Eye (tissue), 1 donor: ENCODE results near the gene PARVA.

ENCODE experiments used
- DNase-seq: peaks from one replicate; pipeline ENCODE4 v3.0.0-alpha.2; 2015

The PARVA gene

DNA sequence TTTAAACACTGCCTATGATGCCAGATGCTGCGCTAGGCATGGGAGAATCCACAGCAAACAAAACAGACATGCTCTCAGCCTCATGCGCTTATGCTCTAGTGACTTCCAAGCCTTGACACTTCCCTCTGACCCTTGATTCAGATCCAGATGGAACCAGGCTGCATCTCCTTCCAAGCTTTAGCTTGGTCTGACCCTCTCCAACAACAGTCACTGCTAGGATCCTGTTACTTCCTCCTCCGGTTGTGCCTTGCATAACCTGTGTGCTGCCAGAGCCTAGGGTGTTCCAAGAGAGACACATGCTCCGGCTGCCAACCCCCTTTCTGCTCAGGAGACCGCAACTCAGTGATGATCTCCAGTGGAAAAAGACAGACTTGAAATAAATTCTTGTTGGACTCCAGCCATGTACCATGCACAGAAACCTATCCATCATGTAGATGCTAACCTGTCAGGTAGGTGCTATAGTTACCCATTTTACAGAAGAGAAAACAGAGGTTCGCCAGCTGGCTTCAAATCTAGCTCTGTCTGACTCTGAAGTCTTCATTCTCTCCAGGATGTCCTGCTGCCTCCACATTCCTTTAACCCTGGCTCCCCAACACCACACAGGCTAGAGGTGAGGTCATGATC lies 160.5 kb downstream of the PARVA start:
- peak; percentile 58 for DNase-seq

DNA sequence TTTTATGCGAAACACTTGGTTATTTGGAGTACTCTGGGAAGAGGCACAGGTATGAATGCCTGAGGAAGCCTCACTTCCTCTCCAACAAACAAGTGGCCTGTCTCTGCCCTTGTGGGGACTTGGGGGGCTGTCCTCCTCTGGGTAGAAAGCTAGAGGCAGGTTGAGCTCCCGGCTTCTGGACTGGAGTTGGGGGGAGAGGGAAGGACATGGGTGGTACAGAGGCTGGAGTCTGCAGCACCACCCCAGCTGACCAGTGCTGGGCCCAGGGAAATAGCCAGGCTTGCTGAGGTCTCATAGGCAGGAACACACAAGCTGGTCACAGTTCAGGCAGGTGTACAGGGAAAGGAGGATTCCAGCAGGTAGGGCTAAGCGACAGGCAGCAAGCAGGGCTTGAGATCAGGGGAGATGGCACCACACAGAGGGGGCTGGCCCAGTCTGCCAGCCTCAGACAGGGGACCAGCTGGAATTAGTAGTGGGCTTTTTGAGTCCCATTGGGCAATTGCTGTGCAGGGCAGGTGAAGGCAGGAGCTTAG lies 161.6 kb downstream of the PARVA start:
- no peak for DNase-seq

DNA sequence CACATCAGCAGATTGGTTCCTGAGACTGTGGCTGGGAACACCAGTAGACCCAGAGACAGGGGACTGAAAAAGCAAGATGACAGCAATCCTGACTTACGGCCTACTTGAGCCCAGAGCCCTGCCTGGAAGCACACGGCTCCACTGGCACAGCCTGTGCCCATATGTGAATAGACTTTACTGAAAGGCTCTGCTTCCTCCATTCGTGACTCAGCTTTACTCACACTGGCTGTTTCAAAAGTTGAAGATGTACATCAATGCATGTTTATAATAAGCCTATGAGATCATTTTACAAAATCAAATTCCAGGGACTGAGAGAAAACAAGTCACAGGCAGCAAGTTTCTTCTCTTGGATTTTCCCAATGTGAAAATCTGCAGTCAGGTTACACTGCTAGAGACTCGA lies 162.2 kb downstream of the PARVA start:
- DNase-seq, result no peak

DNA sequence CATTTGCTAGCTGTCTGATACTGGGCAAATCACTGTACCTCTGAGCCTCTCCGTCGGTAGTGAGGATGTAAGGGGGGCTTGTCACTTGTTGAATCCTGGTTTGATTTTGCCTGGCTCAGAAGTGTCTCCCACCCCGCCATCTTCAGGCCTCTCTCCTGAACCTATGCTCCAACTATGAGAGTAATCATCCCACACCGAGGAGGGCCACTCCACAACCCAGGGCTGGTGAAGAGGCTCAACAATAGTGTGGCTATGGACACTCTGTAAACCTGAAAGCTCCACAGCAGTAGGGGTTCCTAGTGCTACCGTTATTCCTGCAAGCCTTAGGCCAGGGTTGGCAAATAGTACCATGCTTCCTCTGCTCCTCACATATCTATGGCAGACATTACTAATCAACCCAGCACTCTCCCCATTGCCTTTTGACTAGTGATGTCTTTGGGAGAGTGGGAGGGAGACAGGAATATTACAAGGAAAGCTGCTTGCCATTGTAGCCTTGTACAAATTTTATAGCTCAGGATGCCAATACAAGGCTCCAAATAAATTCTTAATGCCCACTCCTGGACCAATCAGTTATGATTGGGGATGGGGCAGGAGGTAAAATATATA lies 162.8 kb downstream of the PARVA start:
- DNase-seq, result no peak

DNA sequence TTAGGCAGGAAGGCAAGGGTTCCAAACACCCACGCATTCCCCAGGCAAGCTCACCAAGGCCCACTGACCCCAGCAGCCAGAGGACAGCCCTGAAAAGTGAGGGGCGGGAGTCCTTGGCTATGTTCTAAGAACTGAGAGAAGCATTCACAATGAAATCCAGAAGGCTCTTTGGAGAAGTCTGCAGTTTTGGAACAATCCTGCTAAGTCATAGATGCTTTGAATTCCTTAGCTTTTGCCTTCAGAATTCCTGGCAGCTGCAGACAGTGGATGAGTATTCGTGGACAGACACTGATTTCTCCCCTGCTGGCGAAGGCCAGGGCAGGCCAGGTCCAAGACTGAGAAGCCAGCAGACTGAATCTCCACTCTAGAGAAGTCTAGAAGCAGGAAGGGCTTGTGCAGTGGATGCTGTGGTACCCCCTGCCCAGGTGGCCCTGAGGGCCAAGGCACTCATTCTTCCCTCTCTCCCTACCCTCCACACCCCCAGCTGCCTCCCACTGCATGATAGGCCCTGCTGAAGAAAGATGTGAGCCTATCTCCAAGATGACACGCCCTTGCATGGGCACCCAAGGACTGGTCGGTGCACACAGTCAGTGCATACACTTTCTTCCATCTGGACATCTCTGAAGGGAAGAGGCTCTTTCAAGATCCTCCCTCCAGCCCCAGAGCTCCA lies 163.7 kb downstream of the PARVA start:
- DNase-seq, result peak; percentile 67

DNA sequence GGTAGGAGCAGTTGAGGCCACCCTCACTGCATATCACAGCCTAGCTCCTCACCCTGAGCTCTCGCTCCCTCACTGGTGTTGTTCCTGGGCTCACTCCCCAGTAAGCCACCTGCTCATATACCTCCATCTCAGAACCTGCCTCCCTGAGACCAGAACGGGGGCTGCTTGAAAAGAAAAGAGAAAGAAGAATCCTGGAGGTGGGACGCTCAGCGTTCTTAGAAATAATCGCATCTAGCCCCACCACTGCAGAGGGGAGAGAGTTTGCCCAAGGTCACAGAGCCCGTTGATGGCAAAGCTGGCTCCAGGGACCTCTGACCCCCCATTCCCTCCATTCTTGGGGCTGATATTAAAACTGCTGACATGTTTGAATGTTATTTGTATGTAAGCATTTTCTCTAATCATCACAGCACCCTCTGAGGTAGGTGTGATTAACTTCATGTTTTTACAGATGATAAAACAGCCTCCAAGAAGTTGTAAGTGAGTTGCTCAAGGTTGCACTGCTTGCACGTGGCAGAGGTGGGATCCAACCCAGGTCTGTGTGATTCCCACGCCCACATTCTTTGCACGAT lies 164.3 kb downstream of the PARVA start:
- DNase-seq, result no peak

DNA sequence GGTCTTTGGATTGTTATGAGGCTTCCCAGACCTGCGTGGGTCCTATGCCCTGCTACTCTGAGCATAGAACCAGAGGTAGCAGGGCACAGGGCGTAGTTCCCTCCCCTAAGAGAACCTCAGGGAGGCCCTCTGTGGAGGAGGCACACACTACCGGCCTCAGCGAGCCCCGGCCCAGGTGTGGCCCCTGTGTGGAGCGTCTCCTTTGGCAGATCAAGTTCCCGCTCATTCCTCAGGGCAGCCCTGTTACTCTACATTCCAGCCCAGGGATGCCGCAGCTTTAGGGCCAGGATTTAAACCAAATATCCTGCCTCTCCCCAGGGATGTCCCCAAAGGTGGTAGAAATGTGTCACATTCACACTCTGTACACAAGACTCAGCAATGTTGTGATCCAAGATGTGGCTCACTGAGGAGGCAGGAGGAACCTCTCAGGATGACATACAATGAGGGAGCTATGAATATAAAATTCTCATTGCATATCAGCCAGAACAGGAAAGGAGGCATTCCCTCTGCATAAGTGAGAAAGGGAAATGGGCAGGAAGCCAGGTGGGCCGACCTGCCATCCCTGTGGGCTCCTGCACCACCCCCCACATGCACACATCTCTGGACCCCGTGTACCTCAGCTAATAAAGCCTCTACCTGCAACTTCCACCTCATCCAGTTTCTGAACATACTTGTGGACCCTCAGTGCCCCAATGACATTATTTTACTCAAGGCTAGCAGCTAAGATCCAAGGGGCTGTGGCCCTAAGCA lies 165.0 kb downstream of the PARVA start:
- no peak for DNase-seq

DNA sequence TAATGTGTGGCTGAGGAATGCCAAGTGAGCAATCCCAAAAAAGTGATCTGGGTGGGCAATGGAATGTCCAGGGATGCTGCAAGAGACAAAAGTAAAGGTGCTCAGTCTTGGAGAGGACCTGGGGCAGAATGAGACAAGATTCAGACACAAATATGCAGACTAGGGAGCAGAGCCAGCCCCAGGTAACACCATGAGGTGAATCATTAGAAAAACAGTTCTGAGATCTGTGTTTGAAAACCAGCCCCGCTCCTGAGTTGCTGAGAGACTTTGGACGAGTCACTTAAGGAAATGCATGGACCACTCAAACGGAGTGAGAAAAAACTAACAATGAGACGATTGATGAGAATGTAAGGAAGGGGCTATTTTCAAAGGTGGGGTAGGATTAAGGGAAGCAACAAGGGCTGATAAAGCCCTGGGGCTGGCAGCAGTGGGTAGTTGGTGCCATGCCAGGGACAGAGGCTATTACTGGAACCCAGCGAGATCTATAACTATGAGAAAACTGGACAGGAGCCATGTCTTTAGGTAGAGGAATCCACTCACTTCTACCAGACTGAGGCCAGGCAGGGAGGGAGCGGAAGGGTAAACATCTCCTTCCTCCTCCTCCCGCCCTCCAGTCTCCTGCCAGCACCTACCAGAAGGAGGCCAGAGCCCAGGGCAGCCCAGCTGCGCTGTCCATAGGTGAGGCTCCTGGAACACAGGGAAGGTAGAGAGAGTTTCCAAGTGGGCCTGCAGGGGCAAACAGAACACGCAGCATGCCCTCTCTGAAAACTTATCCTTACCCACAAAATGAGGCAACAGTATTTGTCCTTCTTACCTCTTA lies 166.4 kb downstream of the PARVA start:
- no peak for DNase-seq

DNA sequence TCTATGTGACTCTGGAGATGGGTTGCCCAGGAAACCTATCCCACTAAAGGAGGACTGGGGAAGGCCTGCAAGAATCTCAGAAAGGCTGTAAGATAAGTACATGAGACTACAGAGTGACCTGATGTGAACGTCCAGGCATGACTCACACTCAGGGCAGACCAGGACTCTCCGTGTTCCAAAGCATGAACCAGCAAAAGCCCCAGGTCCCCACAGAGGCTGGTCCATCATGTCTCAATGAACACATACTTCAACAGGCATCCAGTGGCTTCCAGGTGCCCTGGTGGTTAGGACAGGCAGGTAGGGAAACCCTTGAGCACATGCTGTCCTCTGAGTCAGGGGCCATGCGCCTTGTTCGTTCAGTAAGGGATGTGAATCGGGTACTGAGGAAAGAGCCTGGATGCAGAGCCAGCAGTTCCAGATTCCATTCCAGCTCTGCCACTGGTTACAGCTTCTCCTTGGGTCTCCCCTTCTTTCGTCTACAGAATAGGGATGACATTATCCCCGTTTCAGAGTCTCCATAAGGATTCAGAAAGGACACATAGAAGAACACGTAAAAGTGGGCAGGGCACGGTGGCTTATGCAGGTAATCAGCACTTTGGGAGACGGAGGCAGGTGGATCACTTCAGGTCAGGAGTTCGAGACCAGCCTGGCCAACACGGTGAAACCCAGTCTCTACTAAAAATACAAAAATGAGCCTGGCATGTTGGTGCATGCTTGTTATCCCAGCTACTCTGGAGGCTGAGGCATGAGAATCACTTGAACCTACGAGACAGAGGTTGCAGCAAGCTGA lies 167.8 kb downstream of the PARVA start:
- no peak for DNase-seq

DNA sequence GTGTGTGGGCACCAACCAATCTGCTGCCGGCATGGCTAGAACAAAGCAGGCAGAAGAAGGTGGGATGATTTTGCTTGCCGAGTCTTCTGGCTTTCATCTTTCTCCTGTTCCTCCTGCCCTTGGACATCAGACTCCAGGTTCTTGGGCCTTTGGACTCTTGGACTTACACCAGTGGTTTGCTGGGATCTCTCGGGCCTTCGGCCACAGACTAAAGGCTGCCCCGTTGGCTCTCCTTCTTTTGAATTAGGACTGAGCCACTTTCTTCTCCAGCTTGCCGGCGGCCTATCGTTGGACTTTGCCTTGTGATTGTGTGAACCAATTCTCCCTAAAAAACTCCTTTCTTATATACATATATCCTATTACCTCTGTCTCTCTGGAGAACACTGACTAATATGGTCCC lies 168.8 kb downstream of the PARVA start:
- no peak for DNase-seq

DNA sequence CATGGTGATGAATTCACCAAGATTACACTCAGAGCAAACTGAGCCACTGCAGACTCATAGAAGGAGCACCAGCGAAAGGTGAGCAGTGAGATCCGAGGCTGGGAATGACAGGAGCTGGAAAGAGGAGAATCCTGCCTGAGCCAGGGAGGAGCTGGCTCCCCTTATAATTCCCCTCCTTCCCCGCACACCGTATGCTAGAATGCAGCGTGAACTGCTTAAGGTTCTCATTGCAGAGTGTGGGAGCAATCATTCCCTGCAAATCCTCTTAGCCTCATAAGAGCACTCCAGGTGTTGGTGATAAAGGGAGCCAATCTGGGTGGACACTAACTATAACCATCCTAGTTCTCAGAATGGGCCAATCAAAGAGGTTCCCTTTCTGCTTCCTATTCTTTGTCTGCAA lies 169.3 kb downstream of the PARVA start:
- no peak for DNase-seq

DNA sequence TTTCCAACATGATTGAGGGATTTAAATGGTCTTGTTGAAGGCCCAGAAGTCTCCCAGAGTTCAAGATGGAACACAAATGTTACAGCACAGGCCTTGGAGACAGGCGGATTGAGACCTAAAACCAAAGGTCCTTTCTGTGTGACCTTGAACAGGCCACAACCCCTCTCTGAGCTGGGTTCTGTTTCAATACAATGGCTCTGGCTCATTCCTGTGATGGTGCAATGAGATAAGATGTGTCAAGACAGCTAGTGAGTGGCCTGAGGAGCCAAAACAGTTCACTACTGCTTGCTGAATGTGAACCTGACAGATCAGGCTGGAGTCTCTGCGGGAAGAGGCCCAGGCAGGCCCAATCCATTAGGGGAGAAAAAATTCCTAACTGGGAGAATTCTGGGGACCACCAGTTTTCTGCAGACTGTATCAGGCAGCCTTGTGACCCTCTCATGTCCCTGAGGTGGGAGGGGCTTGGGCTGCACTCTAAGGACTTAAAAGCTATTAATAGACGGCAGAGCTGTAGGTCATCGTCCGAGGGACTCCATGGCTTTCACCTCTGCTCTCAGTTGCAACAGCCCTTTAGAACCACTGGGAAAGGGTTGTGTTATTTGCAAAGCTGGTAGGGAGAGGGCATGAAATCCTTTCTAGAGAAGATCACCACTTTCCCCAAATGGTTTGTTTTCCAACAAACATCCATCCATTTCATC lies 170.7 kb downstream of the PARVA start:
- no peak for DNase-seq

DNA sequence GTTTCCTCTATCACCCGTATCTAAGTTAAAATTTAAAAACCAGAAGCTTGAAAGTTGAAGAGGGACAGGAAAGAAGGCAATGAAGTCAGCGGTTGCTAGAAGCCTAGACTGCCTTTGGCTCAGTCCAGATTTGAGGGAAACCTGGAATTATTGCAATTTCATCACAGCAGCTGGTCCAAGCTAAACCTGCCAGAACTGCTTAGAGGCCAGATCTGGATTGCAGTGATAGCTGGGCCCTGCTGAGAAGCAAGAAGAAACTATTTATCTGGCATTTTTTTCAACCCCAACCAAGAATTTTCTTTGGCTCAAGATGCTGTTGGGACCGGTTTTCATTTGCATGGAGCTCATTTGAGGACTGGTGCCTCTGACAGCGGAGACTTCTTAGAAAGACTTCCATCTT lies 175.3 kb downstream of the PARVA start:
- peak; percentile 51 for DNase-seq

DNA sequence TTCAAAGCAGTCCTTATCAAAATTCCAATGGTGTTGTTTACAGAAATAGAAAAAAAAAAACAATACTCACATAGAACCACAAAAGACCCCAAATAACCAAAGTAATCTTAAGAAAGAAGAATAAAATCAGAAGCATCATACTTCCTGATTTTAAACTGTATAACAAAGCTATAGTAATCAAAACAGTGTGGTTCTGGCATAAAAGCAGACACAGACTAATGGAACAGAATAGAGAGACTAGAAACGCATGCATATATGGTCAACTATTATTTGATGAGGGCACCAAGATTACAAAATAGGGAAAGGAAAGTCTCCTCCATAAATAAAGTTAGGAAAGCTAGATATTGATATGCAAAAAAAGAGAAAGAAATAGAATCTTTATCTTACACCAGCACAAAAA lies 176.8 kb downstream of the PARVA start:
- no peak for DNase-seq

DNA sequence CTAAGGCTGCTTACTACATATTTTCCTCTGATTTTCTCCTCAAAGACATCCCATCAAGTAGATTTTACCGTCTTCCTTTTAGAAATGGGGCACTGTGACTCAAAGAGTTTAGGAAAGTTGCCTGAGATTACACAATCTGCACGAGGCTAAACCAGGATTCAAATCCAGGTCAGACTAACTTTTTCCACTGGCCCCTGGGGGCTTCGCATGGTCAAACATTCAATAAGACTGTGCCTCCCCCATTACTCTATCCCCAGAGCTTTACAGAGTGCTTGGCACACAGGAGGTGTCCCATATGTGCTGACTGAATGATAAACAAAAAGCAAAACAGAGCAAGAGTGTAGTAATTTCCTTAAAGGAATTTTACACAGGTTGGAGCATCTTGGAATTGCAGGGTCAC lies 178.8 kb downstream of the PARVA start:
- DNase-seq, result no peak

DNA sequence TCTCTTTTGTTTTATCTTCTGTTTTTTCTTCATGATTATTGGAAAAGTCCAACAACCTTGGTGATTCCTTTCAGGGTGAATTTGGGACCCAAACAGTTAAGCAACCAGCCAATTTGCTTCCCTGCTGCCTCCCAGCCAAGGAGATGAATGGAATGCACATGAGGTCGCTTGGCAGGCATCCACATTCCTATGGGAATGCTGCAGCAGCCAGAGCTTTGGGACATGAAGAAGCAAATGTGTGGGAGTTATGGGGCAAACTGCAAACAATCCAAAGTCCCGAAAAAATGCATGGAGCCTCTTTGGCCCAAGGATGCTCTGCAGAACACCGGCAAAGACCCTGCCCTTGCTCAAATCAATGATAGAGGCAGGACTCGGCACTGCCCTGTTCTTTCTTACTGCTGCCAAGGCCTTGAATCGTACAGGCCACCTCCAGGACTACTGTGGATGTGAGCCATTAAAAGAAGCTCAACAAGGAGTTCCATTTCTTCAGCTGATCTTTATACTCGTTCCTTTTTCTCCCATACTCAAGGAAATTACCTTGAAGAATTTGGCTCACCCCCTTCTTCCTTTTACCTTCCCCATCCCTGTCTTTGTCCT lies 179.5 kb downstream of the PARVA start:
- peak; percentile 91 for DNase-seq

DNA sequence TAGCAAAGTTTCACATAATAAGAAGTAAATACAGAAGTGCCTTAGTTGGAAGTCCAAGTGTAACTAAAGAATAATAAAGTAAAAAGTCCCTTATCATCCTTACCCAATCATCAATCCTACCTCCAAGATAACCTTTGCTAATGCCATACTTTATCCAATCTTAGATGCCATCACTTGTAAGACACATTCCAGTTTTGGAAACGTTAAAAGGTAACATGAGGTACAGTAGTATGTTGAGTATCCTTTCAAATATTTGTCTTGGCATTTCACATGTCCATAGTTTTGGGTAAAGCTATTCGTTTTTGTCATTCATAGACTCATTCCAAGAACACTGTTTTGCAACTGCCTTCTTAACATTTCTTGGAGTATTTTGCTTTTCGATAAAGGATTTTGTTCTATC lies 181.6 kb downstream of the PARVA start:
- no peak for DNase-seq

DNA sequence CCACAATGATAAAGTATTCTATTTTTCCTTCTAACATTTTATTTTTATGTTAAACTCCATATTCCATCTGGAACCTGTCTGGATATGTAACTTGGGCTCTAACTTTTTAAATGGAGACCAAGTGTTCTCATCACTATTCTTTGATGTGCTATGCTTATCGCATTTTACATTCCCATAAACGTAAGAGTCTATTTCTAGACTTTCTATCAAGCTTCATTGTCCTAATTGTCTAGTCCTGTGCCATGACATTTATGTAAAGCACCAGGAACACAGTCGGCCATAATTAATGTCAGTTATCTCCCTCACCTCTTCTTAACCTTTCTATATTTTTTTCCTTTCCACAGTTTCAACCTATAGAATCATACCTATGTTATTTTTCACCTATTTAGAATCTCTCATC lies 183.0 kb downstream of the PARVA start:
- DNase-seq, result no peak

DNA sequence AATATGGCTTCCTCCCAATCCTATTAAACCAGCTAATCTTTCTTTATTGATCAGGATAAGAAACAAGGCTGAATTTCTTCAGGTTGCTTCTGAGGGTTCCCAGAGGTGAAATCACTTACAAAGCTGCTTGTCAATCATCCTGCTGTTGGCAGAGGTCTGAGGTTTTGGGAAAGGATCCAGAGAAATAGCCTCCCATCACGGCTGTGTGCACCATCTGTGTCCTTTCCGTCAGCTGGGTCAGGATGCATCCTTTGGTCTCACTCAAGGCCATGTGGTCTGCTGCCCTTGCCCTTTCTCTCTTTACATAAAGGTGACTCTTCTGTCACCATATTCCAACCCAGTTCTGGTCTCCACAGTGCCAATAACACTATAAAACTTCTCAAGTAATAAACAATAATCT lies 183.5 kb downstream of the PARVA start:
- no peak for DNase-seq

DNA sequence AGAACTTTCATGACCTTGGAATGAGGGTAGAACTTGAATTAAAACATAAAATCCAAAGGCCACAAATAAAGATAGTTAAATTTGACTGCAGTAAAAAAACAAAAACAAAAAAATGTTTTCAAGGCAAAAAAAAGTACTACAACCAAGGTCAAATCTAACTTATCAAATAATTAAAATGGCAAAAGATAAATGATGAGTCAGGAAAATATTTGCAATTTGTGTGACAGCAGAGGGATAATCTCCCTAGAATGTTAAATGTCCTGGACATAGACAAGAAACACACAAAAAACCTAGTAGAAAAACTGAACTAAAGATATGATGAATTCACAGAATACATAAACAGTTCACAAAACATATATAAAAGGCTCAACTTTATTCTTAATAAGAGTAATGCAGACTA lies 186.6 kb downstream of the PARVA start:
- no peak for DNase-seq
